Activated CD8-positive, alpha-beta memory T cell treated with anti-CD3 and anti-CD28 coated beads for 24 hours (primary cell): ENCODE data around the gene AFF3.
"Not testable (repeated sequence)": the region's sequence is repeated elsewhere in the genome, so short reads cannot be mapped to it uniquely, and the experiment has no call there.

ENCODE experiments used
- DNase-seq: peaks from one replicate; pipeline ENCODE4 v3.0.0-alpha.2; 2020

The AFF3 gene

GRCh38 chr2:100106460-100106859 is 35.9 kb downstream of the AFF3 start:
- no peak for DNase-seq

- DNase-seq = no peak
These were observed 36.7 kb downstream of the AFF3 start for GRCh38 chr2:100105678-100106054.

- peak; percentile 59 for DNase-seq
These were observed 37.4 kb downstream of the AFF3 start for GRCh38 chr2:100104718-100105677.

GRCh38 chr2:100104265-100104664 is 38.1 kb downstream of the AFF3 start:
- DNase-seq = not testable (repeated sequence)

- not testable (repeated sequence) for DNase-seq
These were observed 38.7 kb downstream of the AFF3 start for GRCh38 chr2:100103527-100104252.

GRCh38 chr2:100102466-100103180 is 39.8 kb downstream of the AFF3 start:
- DNase-seq = not testable (repeated sequence)

- DNase-seq = not testable (repeated sequence)
These were observed 43.5 kb downstream of the AFF3 start for GRCh38 chr2:100098855-100099254.

GRCh38 chr2:100097611-100098294 is 44.6 kb downstream of the AFF3 start:
- DNase-seq = not testable (repeated sequence)

GRCh38 chr2:100095845-100096244 is 46.5 kb downstream of the AFF3 start:
- DNase-seq = not testable (repeated sequence)

GRCh38 chr2:100091807-100092206 is 50.6 kb downstream of the AFF3 start:
- not testable (repeated sequence) for DNase-seq

GRCh38 chr2:100085744-100086143 is 56.6 kb downstream of the AFF3 start:
- not testable (repeated sequence) for DNase-seq

GRCh38 chr2:100083421-100084216 is 58.8 kb downstream of the AFF3 start:
- not testable (repeated sequence) for DNase-seq

- DNase-seq = not testable (repeated sequence)
These were observed 60.0 kb downstream of the AFF3 start for GRCh38 chr2:100082302-100082978.

- no peak for DNase-seq
These were observed 64.5 kb downstream of the AFF3 start for GRCh38 chr2:100077935-100078334.

GRCh38 chr2:100077456-100077855 is 64.9 kb downstream of the AFF3 start:
- DNase-seq = no peak

GRCh38 chr2:100075532-100075931 is 66.9 kb downstream of the AFF3 start:
- no peak for DNase-seq

GRCh38 chr2:100073110-100073509 is 69.3 kb downstream of the AFF3 start:
- DNase-seq = no peak

GRCh38 chr2:100072503-100072902 is 69.9 kb downstream of the AFF3 start:
- DNase-seq = no peak

- no peak for DNase-seq
These were observed 70.9 kb downstream of the AFF3 start for GRCh38 chr2:100071335-100072043.

GRCh38 chr2:100070078-100070477 is 72.3 kb downstream of the AFF3 start:
- no peak for DNase-seq
